ENCODE results near the gene PTCD1.

PTCD1 gene

DNA sequence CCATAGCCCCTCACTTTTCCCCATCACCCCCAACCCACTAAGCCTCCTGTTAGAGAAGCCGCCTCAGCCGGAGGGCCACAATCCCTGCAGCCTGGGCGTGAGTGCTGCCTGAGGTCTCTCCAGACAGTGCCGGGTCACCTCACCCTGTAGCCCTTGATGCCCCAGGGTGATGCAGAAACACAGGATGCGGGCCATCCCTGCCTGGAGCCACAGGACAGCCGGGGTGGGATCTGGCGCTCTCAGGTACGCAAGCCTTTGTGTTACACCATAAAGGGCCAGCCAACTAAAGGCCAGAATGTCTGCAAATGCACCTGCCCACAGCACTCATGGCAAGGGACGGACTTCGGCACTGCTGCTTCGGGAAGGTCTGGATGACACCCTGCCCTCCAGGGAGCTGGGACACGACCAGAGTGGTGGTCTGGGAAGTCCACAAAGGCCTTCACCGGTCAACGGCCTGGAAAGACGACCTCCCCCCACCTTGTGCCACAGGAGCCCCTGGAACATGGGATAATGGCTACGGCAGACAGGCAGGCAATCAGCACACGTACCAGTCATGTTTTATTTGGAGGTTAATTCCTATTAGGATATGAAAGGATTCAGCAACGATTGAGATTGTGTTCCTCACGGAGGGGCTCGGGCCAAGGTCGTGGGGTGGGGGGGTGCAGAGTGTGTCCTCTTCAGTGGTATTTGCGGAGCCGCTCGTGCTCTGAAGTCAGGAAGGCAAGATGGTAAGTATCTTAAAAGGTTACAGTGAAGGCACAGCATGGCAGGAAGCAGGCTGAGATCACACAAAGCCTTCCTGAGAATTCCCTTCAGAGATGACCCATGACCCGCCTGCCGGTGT is 19.3 kb upstream of the PTCD1 start:
- no peak overlapping the region for H3K4me3 ChIP-seq (ENCODE audit: low read depth, low read length)
- TF ChIP-seq CTCF (IDR thresholded peaks at IDR 0.05; ENCODE audit: low read depth, low read length, missing control alignments), result no peak
- no peak for DNase-seq (ENCODE audit: low read depth)

- no peak overlapping the region for H3K4me3 ChIP-seq (ENCODE audit: low read depth, low read length)
- DNase-seq (ENCODE audit: low read depth), result no peak
- no peak for TF ChIP-seq CTCF (IDR thresholded peaks at IDR 0.05; ENCODE audit: low read depth, low read length, missing control alignments)
These were observed 18.6 kb upstream of the PTCD1 start for GRCh38 chr7:99457050-99457649.

GRCh38 chr7:99456288-99456687 is 17.7 kb upstream of the PTCD1 start:
- no peak for TF ChIP-seq CTCF (IDR thresholded peaks at IDR 0.05; ENCODE audit: low read depth, low read length, missing control alignments)
- H3K4me3 ChIP-seq (ENCODE audit: low read depth, low read length), result no peak overlapping the region
- no peak for DNase-seq (ENCODE audit: low read depth)

DNA sequence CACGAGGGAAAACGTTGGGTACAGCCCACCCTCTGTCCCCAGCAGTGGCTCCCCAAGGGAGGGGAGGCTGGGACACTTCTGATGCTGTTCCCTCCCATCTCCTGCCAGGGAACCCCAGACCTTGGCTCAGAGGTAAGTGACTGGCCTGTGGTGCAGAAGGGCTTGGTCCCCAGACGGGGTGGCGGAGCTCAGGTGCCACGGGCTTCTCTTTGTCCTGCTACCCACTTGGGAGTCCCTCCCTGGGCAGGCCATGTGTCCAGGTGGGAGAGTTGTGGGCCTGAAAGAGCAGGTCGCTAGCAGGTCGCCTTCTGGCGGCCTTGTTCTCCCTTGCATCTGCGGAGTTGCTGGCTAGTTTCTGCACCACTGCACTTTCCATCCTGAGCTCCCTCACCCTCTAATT is 17.3 kb upstream of the PTCD1 start:
- no peak for DNase-seq (ENCODE audit: low read depth)
- no peak overlapping the region for H3K4me3 ChIP-seq (ENCODE audit: low read depth, low read length)
- TF ChIP-seq CTCF (IDR thresholded peaks at IDR 0.05; ENCODE audit: low read depth, low read length, missing control alignments), result no peak

GRCh38 chr7:99453105-99453504 is 14.5 kb upstream of the PTCD1 start:
- TF ChIP-seq CTCF (IDR thresholded peaks at IDR 0.05; ENCODE audit: low read depth, low read length, missing control alignments), result no peak
- no peak for DNase-seq (ENCODE audit: low read depth)
- no peak overlapping the region for H3K4me3 ChIP-seq (ENCODE audit: low read depth, low read length)

GRCh38 chr7:99452541-99452940 is 13.9 kb upstream of the PTCD1 start:
- DNase-seq (ENCODE audit: low read depth), result no peak
- no peak for TF ChIP-seq CTCF (IDR thresholded peaks at IDR 0.05; ENCODE audit: low read depth, low read length, missing control alignments)
- H3K4me3 ChIP-seq (ENCODE audit: low read depth, low read length), result no peak overlapping the region

Measured in GM12864 (cell line).